Neutrophil (primary cell): ENCODE data around the gene CFAP73.

Experiments
- H3K27ac ChIP-seq: fragments of 200-600 bp; sonication (generic); 2 replicates; pipeline ENCODE4 v1.5.1; 2016; ENCODE audit warnings: mild to moderate bottlenecking, moderate library complexity
- H3K27me3 ChIP-seq: fragments of 200-600 bp; sonication (generic); 2 replicates; pipeline ENCODE4 v1.6.0; 2016; ENCODE audit warnings: mild to moderate bottlenecking
- H3K36me3 ChIP-seq: fragments of 200-600 bp; sonication (generic); 2 replicates; pipeline ENCODE4 v1.5.1; 2017
- H3K4me1 ChIP-seq, 2 experiments: fragments of 200-600 bp in 1 of 2; sonication (generic) in 1 of 2; 1 replicate in 1 of 2; 2 replicates in 1 of 2; pipeline versions ENCODE4 v1.5.1 to v1.6.1; 2013 to 2016; ENCODE audit warnings: low read depth in 1 of 2, low read length in 1 of 2, mild to moderate bottlenecking in 1 of 2, moderate library complexity in 1 of 2; ENCODE audit not compliant: control insufficient read depth in 1 of 2, insufficient read depth in 1 of 2
- H3K4me3 ChIP-seq, 2 experiments: fragments of 200-600 bp in 1 of 2; sonication (generic) in 1 of 2; 1 replicate in 1 of 2; 2 replicates in 1 of 2; pipeline ENCODE4 v1.5.1; 2013 to 2016; ENCODE audit warnings: low read depth in 1 of 2, low read length in 1 of 2, mild to moderate bottlenecking in 1 of 2, moderate library complexity in 1 of 2
- H3K9me3 ChIP-seq: fragments of 200-600 bp; sonication (generic); 2 replicates; pipeline ENCODE4 v1.5.1; 2016
- TF ChIP-seq, protein P1 (sequence below): fragments of 200-600 bp; sonication (generic); IDR thresholded peaks from 2 replicates; pipeline ENCODE4 v1.5.1; 2016; ENCODE audit warnings: antibody characterized with exemption

CFAP73 gene

DNA sequence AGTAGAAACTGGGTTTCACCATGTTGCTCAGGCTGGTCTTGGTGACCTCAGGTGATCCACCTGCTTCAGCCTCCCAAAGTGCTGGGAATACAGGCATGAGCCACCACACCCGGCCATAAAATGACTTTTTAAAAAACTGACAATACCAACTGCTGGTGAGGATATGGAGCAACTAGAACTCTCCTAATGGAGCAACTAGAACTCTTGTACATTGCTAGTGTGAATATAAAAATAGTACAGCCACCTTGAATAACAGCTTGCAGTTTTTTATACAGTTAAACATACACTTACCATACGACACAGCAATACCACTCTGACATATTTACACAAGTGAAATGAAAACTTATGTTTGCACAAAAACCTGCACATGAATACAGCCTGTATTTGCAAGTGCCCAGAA, 2.5 kb upstream of the CFAP73 start:
- peaks cover 12 to 13% of the 10 kb centered on the region in 2 experiments for H3K4me1 ChIP-seq
- H3K36me3 ChIP-seq, result no peaks in the 10 kb centered on the region
- no peaks in the 10 kb centered on the region for H3K9me3 ChIP-seq
- H3K27me3 ChIP-seq, result peaks cover 54% of the 10 kb centered on the region
- TF ChIP-seq, protein P1, sequence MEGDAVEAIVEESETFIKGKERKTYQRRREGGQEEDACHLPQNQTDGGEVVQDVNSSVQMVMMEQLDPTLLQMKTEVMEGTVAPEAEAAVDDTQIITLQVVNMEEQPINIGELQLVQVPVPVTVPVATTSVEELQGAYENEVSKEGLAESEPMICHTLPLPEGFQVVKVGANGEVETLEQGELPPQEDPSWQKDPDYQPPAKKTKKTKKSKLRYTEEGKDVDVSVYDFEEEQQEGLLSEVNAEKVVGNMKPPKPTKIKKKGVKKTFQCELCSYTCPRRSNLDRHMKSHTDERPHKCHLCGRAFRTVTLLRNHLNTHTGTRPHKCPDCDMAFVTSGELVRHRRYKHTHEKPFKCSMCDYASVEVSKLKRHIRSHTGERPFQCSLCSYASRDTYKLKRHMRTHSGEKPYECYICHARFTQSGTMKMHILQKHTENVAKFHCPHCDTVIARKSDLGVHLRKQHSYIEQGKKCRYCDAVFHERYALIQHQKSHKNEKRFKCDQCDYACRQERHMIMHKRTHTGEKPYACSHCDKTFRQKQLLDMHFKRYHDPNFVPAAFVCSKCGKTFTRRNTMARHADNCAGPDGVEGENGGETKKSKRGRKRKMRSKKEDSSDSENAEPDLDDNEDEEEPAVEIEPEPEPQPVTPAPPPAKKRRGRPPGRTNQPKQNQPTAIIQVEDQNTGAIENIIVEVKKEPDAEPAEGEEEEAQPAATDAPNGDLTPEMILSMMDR, result no peak
- no peak overlapping the region for H3K4me3 ChIP-seq
- no peak overlapping the region for H3K27ac ChIP-seq

DNA sequence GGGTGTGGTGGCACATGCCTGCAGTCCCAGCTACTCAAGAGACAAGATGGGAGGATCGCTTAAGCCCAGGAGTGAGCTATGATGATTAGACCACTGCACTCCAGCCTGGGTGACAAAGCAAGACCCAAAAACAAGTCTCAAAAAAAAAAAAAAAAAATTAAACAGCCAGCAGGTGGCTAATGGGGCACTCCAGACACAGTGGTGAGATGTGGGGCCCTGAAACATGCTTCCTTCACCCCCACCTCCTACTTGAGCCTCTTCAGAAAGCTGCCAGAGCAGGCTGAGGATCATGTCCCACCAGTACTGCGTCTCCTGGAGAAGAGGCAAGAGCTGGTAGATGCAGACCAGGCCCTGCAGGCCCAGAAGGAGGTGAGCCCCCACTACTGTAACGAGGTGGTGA, 2.1 kb downstream of the CFAP73 start:
- H3K27me3 ChIP-seq, result peaks cover 88% of the 10 kb centered on the region

DNA sequence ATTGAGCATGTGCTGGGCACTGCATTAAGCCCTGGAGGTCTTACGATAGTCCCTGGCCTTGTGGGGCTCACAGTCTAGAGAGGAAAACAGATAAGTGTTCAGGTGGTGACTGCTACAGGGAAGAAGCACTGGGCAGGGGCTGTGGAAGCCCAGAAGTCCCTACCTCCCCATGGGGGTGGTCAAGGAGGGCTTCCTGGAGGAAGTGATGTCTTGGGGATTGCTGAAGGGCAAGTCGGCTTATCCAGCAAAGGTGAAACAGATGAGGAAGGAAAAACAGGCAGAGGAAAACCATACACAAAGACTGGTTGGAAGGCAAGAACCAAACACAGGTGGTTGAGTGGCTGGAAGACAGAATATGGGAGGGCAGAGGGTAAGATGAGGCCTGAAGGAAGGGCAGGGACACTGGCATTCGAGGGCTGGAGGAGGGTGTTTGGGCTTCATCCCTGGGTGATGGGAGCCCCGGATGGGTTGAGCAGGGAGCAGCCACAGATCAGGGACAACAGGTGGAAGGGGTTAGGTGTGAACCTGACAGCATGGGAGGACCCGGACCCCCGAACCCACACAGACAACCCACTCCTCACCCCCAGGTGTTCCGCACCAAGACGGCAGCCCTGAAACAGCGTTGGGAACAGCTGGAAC, 2.8 kb downstream of the CFAP73 start:
- Histone ChIP-seq H3K9me3 (no peaks in the 10 kb centered on the region), H3K4me1 (peaks cover 11% of the 10 kb centered on the region in 2 experiments), H3K27ac (no peak overlapping the region), H3K27me3 (peaks cover 88% of the 10 kb centered on the region), H3K4me3 (peak overlapping the region in 1 of 2 experiments; percentile 47), H3K36me3 (peaks cover 1% of the 10 kb centered on the region)
- TF ChIP-seq, protein P1, result no peak

More for the DNA sequence above, 2.1 kb downstream of the CFAP73 start:
- TF ChIP-seq, protein P1, result no peak
- no peaks in the 10 kb centered on the region for H3K36me3 ChIP-seq
- H3K9me3 ChIP-seq, result no peaks in the 10 kb centered on the region
- peaks cover 11% of the 10 kb centered on the region in 2 experiments for H3K4me1 ChIP-seq
- H3K4me3 ChIP-seq, result no peak overlapping the region
- no peak overlapping the region for H3K27ac ChIP-seq

DNA sequence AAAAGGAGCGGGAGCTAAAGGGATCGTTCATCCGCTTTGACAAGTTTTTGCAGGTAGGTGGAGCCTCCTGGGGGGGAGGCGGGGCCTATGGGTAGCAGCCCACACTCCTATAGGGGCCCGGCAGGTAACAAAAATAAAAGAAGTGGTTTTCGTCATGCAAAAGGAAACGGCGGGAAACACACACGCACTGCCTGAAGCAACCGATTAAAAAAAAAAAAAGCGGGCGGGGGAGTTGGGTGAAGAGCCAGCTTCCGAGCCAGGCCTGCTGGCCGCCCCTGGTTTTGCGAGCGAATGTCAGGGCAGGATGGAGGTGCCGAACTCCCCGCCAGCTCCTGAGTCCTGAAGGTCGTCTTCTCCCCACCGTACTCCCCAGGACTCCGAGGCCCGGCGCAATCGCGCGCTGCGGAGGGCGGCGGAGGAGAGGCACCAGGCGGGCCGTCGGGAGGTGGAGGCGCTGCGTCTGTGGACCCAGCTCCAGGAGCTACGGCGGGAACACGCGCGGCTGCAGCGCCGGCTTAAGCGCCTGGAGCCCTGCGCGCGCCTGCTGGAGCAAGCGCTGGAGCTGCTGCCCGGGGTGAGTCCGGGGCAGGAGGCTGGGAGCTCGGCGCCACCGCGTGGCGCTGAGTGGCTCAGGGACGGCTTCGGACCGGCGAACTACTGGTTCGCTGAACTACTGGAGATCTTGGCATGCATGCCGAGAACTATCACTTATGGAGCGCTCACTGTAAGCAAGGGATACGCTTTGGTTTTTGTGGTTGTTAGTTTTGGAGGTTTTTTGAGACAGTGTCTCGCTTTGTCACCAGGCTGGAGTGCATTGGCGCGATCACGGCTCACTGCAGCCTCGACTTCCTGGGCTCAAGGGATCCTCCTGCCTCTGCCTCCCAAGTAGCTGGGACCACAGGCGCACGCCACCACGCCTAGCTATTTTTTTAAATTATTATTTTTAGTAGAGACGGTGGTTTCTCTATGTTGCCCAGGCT, 3.6 kb downstream of the CFAP73 start:
- Histone ChIP-seq H3K9me3 (no peaks in the 10 kb centered on the region), H3K27ac (no peak overlapping the region), H3K36me3 (peaks cover 10% of the 10 kb centered on the region), H3K27me3 (peaks cover 84% of the 10 kb centered on the region), H3K4me3 (peak overlapping the region; percentile 13 to 47), H3K4me1 (peaks cover 11% of the 10 kb centered on the region in 2 experiments)
- TF ChIP-seq, protein P1, result no peak

DNA sequence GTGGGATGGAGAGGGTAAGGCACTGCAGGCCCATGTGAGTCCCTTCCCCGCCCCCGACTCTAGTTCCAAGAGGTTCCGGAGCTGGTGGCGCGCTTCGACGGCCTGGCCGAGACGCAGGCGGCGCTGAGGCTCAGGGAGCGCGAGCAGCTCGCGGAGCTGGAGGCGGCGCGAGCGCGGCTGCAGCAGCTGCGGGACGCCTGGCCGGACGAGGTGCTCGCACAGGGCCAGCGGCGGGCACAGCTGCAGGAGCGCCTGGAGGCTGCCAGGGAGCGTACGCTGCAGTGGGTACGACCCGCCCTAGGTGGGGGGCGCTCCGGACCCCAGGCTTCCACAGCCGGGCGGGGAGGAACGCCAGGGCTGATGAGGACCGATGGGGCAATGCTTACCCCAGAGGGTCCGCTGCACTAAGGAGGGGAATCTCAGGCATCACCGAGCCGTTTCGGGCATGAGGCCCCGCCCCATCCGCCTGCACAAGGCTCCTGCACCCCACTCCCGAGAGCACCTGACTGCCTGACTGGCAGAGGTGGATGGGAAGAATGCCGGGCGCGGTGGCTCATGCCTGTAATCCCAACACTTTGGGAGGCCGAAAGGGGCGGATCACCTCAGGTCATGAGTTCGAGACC, 4.9 kb downstream of the CFAP73 start:
- Histone ChIP-seq H3K27me3 (peaks cover 71% of the 10 kb centered on the region), H3K27ac (no peak overlapping the region), H3K4me1 (peaks cover 11% of the 10 kb centered on the region in 2 experiments), H3K4me3 (no peak overlapping the region), H3K9me3 (no peaks in the 10 kb centered on the region), H3K36me3 (peaks cover 23% of the 10 kb centered on the region)
- TF ChIP-seq, protein P1, result no peak
